Stimulated activated naive CD4-positive, alpha-beta T cell treated with Interleukin-2 at 50 U/mL for 16 hours (primary cell): ENCODE results near the gene RUFY4.
"Not testable (repeated sequence)": the region's sequence is repeated elsewhere in the genome, so short reads cannot be mapped to it uniquely, and the experiment has no call there.

Experiments
- DNase-seq: peaks from one replicate; lab custom pipeline; 2025; lab: John Stamatoyannopoulos, UW

RUFY4 gene

GRCh38 chr2:218086478-218086877 lies 17.4 kb downstream of the RUFY4 start:
- DNase-seq = no peak

DNA sequence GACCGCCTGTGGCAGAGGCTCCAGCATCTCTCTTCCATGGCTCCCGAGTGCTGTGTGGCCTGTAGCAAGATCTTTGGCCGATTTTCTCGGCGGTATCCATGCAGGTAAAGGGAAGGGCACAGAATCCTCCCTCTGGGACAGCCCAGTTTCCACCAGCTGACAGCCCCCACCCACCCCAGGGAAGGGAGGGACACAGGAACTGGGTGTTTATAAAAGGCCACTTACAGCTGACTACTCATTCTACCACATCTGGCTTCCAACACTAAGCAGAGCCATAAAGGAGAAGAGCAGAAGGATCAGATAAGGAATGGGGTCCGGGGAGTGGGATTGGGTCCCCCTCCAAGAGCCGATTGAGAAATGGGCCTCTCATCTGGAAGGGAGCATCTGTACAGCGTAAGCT lies 20.2 kb downstream of the RUFY4 start:
- no peak for DNase-seq

DNA sequence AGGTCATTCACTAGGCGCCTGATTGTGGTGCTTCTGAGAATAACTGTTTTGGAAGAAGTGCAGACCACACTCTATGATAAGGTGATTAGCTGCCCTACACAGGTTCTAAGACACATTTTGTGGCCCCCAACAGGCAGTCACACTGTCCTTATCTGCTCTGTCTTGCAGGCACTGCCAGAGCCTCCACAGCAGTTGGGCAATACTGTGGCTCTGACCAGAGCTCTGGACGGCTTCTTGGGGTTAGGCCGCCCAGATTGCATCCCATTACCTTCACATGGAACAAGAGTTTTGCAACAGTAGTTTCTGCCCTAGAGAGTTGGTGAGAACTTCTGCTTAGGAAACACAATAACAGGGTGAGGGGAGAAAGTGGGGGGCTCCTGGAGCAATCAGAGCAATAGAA lies 22.7 kb downstream of the RUFY4 start:
- DNase-seq = no peak

GRCh38 chr2:218093879-218094278 lies 24.8 kb downstream of the RUFY4 start:
- no peak for DNase-seq

DNA sequence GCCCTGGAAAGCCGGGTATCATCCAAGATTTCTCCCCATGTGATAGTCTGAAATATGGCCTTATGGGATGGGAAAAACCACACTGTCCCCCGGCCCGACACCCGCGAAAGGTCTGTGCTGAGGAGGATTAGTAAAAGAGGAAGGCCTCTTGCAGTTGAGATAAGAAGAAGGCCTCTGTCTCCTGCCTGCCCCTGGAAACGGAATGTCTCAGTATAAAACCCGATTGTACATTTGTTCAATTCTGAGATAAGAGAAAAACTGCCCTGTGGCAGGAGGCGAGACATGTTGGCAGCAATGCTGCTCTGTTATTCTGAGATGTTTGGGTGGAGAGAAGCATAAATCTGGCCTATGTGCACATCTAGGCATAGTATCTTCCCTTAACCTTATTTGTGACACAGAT lies 26.8 kb downstream of the RUFY4 start:
- no peak for DNase-seq

DNA sequence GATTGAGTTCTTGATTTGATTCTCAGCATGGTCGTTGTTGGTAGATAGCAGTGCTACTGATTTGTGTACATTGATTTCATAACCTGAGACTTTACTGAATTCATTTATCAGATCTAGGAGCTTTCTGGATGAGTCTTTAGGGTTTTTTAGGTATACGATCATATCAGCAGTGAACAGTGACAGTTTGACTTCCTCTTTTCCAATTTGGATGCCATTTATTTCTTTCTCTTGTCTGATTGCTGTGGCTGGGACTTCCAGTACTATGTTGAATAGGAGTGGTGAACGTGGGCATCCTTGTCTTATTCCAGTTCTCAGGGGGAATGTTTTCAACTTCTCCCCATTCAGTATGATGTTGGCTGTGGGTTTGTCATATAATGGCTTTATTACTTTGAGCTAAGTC lies 28.9 kb downstream of the RUFY4 start:
- DNase-seq = no peak

GRCh38 chr2:218108834-218109233 lies 39.8 kb downstream of the RUFY4 start:
- not testable (repeated sequence) for DNase-seq

DNA sequence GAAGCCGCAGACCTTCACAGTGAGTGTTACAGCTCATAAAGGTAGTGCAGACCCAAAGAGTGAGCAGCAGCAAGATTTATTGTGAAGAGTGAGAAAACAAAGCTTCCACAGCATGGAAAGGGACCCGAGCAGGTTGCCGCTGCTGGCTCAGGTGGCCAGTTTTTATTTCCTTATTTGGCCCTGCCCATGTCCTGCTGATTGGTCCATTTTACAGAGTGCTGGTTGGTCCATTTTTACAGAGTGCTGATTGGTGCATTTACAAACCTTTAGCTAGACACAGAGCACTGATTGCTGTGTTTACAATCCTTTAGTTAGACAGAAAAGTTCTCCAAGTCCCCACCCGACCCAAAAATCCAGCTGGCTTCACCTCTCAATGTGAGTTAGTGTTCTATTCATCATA lies 52.7 kb downstream of the RUFY4 start:
- DNase-seq = not testable (repeated sequence)

- DNase-seq = not testable (repeated sequence)
These were observed 53.2 kb downstream of the RUFY4 start for GRCh38 chr2:218122286-218122685.

DNA sequence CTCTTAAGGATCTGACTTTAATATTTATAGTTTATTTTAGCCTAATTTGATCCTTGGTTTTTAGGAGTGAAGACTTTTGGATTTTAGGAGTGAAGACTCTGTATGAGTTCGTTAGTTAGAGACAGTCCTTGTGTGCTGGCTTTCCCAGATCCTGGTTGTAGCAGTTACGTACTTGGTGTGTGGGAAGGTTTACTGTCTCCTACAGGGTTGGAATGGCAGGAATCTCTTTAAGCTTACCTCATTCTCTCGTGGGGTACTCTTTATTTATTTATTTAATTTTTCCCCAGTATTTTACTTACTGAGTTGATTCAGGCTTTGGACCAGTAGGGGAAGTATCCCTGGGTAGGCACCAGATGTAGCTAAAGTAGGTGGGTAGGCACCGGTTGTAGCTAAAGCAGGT lies 54.9 kb downstream of the RUFY4 start:
- DNase-seq = no peak

DNA sequence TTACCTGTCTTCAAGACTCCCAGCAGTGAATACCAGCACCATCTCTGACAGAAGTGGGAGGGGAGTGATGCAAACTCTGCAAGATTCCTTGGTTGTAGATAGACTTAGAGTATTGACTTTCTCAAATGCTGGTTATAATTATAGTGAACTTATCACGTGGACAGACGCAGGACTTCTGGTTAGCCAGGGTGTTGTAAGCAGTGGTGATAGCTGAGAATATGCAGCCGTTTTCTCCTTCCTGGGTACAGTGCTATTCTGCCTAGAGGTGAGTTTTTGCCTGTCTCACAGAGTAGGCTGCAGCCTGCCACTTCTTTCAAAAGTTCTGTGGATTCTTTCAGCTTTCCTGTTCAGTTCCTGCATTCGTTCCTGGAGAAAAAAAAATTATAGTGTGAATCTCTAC lies 56.0 kb downstream of the RUFY4 start:
- DNase-seq = no peak

DNA sequence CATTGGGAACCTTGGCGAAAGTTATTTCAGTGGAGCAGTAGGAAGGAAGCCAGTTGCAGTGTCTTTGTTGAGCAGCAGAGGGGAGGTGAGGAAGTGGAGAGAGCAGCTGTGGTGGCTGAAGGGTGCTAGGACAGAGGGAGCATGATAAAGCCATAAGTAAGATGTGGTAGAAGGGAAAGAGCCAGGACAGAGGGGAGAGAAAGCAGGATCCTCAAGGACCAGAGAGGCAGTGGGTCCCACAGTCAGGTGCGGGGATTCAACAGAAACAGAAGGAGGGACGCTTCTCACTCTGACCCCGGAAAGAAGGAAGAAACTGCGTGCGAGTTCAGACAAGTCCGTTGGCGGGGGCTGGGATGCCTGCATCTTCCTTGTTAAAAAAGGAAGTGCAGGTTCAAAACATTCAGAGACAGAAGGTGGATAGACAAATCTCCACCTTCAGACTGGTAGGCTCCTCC lies 56.6 kb downstream of the RUFY4 start, which contains the start of gene CXCR2:
Gene CXCR2 (plus strand): TSS at position 403 of the 455 bp plus-strand sequence. CDS start 8,774 bp downstream, outside the sequence.
- DNase-seq = no peak

DNA sequence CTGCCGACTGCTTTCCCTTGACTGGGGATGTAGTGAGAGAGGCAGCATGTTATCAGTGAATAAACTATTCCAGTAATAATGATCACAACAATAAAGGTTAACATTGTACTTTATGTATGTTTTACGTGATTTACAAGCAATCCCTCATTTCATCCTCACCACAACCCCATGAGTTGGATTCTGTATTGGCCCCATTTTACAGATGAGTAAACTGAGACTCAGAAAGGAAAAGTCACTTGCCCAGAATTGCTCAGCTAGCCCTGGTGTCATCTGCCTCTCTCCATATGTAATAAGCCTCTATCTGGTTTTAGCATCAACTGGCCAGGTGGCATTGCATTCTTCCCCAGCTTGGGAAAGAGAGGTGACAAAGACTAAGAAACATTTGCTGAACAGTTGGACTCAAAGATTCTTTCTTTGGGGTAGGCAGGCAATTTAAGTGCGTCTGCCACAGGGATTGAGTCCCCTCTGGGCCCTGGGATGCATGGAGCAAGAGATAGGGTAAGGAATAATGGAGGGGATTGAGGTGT lies 58.9 kb downstream of the RUFY4 start:
- DNase-seq = no peak

GRCh38 chr2:218128781-218129457 lies 59.9 kb downstream of the RUFY4 start:
- DNase-seq = no peak

- DNase-seq = no peak
These were observed 60.5 kb downstream of the RUFY4 start for GRCh38 chr2:218129458-218130135.

GRCh38 chr2:218130377-218130776 lies 61.3 kb downstream of the RUFY4 start:
- no peak for DNase-seq

DNA sequence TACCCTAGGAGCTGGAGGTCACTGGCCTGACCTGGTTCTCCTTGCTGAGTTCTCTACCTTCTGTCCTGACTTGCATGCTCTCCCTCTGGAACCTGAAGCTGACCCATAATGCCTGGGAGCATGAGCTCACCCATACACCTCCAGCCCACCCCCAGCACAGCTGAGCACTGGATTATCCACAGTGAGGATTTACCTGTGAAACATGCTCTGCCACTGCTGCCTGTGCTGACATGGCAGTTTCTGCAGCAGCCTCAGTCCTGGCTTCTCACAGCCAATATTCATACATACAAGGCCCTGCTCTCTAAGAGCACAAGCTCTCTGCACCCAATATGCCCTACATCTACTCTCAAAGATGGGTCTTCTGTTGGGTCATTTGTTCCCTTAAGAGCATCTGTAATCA lies 61.8 kb downstream of the RUFY4 start:
- no peak for DNase-seq

- no peak for DNase-seq
These were observed 68.5 kb downstream of the RUFY4 start for GRCh38 chr2:218137514-218137913.

DNA sequence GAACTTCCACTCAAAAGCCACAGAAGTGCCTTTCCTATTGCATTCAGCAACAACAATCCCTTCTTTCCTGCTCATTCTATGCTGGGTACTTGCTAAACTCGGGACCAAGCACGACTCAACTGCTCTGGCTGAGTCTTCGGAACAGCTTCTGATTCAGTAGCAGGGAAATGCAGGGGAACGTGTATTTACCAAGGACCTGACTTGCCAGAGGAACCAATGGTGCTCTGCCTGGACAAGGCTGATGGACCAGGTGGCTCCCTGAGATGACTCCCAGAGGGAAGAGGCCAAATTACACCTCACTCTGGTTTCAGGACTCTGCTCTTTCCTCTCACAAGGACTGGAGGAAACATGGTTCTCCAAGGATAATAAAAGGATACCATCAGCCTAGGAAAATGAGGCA lies 69.0 kb downstream of the RUFY4 start:
- no peak for DNase-seq
